Mesothelial cell of epicardium (in vitro differentiated cells): ENCODE measurements around the gene DENND2D. TPM values are rescaled to one million over a fixed set of nuclear protein-coding genes. Genes with fewer than 3 reads are reported as not detected.

Experiments used
- DNase-seq, 2 experiments: peaks; one replicate each; pipeline ENCODE4 v3.0.0; 2021; ENCODE audit warnings: low spot score in 2 of 2; ENCODE audit not compliant: unreplicated experiment in 2 of 2
- H3K27ac Mint-ChIP-seq: 2 replicates; pipeline ENCODE4 v1.8.0; 2021; ENCODE audit warnings: mixed read lengths
- H3K27me3 Mint-ChIP-seq: 2 replicates; pipeline ENCODE4 v1.8.0; 2021; ENCODE audit warnings: low read depth, mixed read lengths
- H3K36me3 Mint-ChIP-seq: 2 replicates; pipeline ENCODE4 v1.8.0; 2021; ENCODE audit warnings: mixed read lengths
- H3K4me1 Mint-ChIP-seq: 2 replicates; pipeline ENCODE4 v1.8.0; 2021; ENCODE audit warnings: mixed read lengths
- H3K4me3 Mint-ChIP-seq: 2 replicates; pipeline ENCODE4 v1.8.0; 2021; ENCODE audit warnings: mild to moderate bottlenecking, moderate library complexity, mixed read lengths
- H3K9me3 Mint-ChIP-seq: 2 replicates; pipeline ENCODE4 v1.8.0; 2021; ENCODE audit warnings: mixed read lengths
- total RNA-seq: library from RNA; stranded (reverse); gene quantifications from 3 replicates; pipeline ENCODE4 v1.2.1, GENCODE V29; 2021
- TF ChIP-seq, protein P1 (sequence below): fragments of 200-600 bp; sonication (generic); IDR thresholded peaks from one replicate; pipeline ENCODE4 v1.5.0; 2021; ENCODE audit warnings: antibody characterized with exemption; ENCODE audit not compliant: unreplicated experiment

DENND2D gene
- total RNA-seq, 1 donor from 2014 or later: 4.8 TPM

GRCh38 chr1:111238056-111238795 is 37.8 kb upstream of the DENND2D start:
- TF ChIP-seq, protein P1, sequence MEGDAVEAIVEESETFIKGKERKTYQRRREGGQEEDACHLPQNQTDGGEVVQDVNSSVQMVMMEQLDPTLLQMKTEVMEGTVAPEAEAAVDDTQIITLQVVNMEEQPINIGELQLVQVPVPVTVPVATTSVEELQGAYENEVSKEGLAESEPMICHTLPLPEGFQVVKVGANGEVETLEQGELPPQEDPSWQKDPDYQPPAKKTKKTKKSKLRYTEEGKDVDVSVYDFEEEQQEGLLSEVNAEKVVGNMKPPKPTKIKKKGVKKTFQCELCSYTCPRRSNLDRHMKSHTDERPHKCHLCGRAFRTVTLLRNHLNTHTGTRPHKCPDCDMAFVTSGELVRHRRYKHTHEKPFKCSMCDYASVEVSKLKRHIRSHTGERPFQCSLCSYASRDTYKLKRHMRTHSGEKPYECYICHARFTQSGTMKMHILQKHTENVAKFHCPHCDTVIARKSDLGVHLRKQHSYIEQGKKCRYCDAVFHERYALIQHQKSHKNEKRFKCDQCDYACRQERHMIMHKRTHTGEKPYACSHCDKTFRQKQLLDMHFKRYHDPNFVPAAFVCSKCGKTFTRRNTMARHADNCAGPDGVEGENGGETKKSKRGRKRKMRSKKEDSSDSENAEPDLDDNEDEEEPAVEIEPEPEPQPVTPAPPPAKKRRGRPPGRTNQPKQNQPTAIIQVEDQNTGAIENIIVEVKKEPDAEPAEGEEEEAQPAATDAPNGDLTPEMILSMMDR: no peak
- H3K4me1 Mint-ChIP-seq: peaks cover 26% of the 10 kb centered on the region
- DNase-seq: no peak
- no peaks in the 10 kb centered on the region for H3K9me3 Mint-ChIP-seq
- no peaks in the 10 kb centered on the region for H3K36me3 Mint-ChIP-seq
- H3K27ac Mint-ChIP-seq: peak overlapping the region; percentile 7
- H3K4me3 Mint-ChIP-seq: no peak overlapping the region
- H3K27me3 Mint-ChIP-seq: no peaks in the 10 kb centered on the region

DNA sequence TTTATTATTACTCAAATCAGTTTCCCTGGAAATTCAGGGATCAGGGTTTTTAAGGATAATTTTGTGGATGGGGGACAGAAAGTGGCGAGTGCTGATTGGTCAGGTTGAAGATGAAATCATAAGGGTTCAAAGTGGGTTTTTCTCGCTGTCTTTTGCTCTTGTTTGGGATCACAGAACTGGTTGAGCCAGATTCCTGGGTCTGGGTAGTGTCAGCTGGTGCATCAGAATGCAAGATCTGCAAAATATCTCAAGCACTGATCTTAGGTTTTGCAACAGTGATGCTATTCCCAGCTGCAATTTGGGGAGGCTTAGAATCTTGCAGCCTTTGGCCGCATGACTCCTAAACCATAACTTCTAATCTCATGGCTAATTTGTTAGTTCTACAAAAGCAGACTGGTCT is 36.4 kb upstream of the DENND2D start:
- H3K27ac Mint-ChIP-seq: peak overlapping the region; percentile 7
- no peak overlapping the region for H3K4me3 Mint-ChIP-seq
- no peaks in the 10 kb centered on the region for H3K27me3 Mint-ChIP-seq

DNA sequence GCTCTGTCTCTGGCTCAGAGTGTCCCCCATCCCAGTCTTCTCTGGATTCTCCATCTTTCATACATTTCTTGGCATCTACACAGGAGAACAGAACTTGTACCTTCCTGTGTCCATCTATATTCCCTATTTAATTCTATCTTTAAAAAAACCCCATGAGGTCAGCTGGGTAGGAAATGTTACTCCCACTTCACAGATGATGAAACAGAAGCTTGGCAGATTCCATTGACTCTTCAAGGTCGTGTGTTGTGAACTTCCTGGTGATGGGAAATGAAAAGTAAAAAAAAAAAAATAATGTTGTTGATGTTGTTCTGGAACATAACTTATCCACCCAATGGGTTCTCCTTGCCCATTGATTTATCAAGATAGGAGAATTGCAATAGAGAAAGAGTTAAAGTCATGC is 35.9 kb upstream of the DENND2D start:
- DNase-seq: no peak
- H3K27me3 Mint-ChIP-seq: no peaks in the 10 kb centered on the region
- H3K4me3 Mint-ChIP-seq: no peak overlapping the region
- no peaks in the 10 kb centered on the region for H3K9me3 Mint-ChIP-seq
- no peaks in the 10 kb centered on the region for H3K36me3 Mint-ChIP-seq
- H3K4me1 Mint-ChIP-seq: peaks cover 26% of the 10 kb centered on the region
- peak overlapping the region; percentile 7 for H3K27ac Mint-ChIP-seq
- TF ChIP-seq, protein P1: no peak

More for the DNA sequence above, 36.4 kb upstream of the DENND2D start:
- no peak for DNase-seq
- TF ChIP-seq, protein P1: no peak
- Mint-ChIP-seq H3K9me3 (no peaks in the 10 kb centered on the region), H3K4me1 (peaks cover 26% of the 10 kb centered on the region), H3K36me3 (no peaks in the 10 kb centered on the region)

DNA sequence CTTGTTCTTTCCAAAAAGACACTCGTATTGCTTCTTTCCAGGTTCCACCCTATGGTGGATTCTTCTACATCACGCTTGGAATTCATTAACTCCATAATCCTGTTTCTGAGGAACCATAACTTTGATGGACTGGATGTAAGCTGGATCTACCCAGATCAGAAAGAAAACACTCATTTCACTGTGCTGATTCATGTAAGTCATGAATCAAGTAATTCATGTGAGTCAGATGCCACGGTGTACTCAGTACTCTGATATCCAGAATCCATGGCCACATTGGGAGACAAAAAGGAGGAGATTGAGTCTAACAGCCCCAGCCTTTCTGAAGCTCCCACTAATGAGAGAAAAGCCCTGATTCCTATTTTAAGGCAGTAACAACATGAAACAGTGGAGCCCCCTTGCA is 34.4 kb upstream of the DENND2D start:
- Mint-ChIP-seq H3K9me3 (no peaks in the 10 kb centered on the region), H3K4me3 (no peak overlapping the region), H3K27ac (no peak overlapping the region), H3K27me3 (no peaks in the 10 kb centered on the region), H3K36me3 (no peaks in the 10 kb centered on the region), H3K4me1 (peaks cover 26% of the 10 kb centered on the region)
- TF ChIP-seq, protein P1: no peak
- no peak for DNase-seq

GRCh38 chr1:111234258-111234657 is 33.8 kb upstream of the DENND2D start:
- TF ChIP-seq, protein P1: no peak
- no peak overlapping the region for H3K27ac Mint-ChIP-seq
- no peaks in the 10 kb centered on the region for H3K27me3 Mint-ChIP-seq
- DNase-seq: no peak
- peaks cover 26% of the 10 kb centered on the region for H3K4me1 Mint-ChIP-seq
- H3K9me3 Mint-ChIP-seq: no peaks in the 10 kb centered on the region
- no peaks in the 10 kb centered on the region for H3K36me3 Mint-ChIP-seq
- H3K4me3 Mint-ChIP-seq: no peak overlapping the region

DNA sequence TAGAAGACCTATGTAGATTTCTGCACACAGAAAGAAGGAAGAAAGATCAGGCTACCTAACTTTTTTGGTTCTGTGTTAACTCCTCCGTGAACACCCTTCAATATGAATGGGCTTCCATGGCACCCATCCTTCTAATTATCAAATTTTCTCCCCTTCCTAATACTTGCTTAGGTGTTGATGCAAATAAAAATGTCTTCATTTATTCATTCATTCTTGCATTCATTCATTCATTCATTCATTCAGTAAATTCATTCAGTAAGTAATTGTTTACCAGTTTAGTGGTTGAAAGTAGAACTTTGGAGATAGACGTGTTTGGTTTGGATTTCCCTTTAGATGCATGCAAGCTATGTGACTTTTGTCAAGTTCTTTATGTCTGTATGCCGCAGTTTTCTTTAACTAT is 31.7 kb upstream of the DENND2D start:
- DNase-seq: no peak
- H3K4me1 Mint-ChIP-seq: peaks cover 16% of the 10 kb centered on the region
- H3K27ac Mint-ChIP-seq: no peak overlapping the region
- H3K4me3 Mint-ChIP-seq: no peak overlapping the region
- H3K9me3 Mint-ChIP-seq: no peaks in the 10 kb centered on the region
- H3K36me3 Mint-ChIP-seq: no peaks in the 10 kb centered on the region
- TF ChIP-seq, protein P1: no peak
- H3K27me3 Mint-ChIP-seq: no peaks in the 10 kb centered on the region
